Parathyroid adenoma (tissue), 2 donors: ENCODE results near the gene CCDC124.

Experiments
- H2AFZ ChIP-seq: fragments of 300-600 bp; sonication (generic); one replicate; pipeline ENCODE4 v1.7.0; 2017; ENCODE audit warnings: antibody characterized with exemption, mild to moderate bottlenecking
- H3K27ac ChIP-seq: fragments of 300-600 bp; sonication (generic); one replicate; pipeline ENCODE4 v1.7.0; 2017
- H3K27me3 ChIP-seq: fragments of 300-600 bp; sonication (generic); one replicate; pipeline ENCODE4 v1.7.0; 2017; ENCODE audit warnings: low read length; ENCODE audit not compliant: control insufficient read depth, insufficient read depth
- H3K36me3 ChIP-seq: fragments of 300-600 bp; sonication (generic); one replicate; pipeline ENCODE4 v1.7.0; 2017; ENCODE audit warnings: low read length; ENCODE audit not compliant: control insufficient read depth, insufficient read depth
- H3K4me1 ChIP-seq: fragments of 300-600 bp; sonication (generic); one replicate; pipeline ENCODE4 v1.7.0; 2017; ENCODE audit warnings: control low read depth
- H3K4me2 ChIP-seq: fragments of 300-600 bp; sonication (generic); one replicate; pipeline ENCODE4 v1.7.0; 2017; ENCODE audit warnings: low read length
- H3K4me3 ChIP-seq: fragments of 300-600 bp; sonication (generic); one replicate; pipeline ENCODE4 v1.7.0; 2017; ENCODE audit warnings: low read depth, low read length
- H3K79me2 ChIP-seq: fragments of 300-600 bp; sonication (generic); one replicate; pipeline ENCODE4 v1.7.0; 2017; ENCODE audit warnings: control low read depth
- H3K9ac ChIP-seq: fragments of 300-600 bp; sonication (generic); one replicate; pipeline ENCODE4 v1.7.0; 2017; ENCODE audit warnings: mild to moderate bottlenecking
- H3K9me3 ChIP-seq: fragments of 300-600 bp; sonication (generic); one replicate; pipeline ENCODE4 v1.7.0; 2017; ENCODE audit warnings: low read length; ENCODE audit not compliant: control insufficient read depth
- CTCF ChIP-seq: fragments of 300-600 bp; sonication (generic); IDR thresholded peaks from one replicate; pipeline ENCODE4 v1.7.0; 2017; ENCODE audit warnings: antibody characterized with exemption, mild to moderate bottlenecking
- donor health status: primary hyperparathyroidism.

The CCDC124 gene

GRCh38 chr19:17926044-17926443 lies 6.8 kb upstream of the CCDC124 start:
- no peak for TF ChIP-seq CTCF
- Histone ChIP-seq H3K27me3 (no peaks in the 10 kb centered on the region), H3K4me2 (no peak overlapping the region), H3K9me3 (no peaks in the 10 kb centered on the region), H3K27ac (no peak overlapping the region), H3K36me3 (no peaks in the 10 kb centered on the region), H3K4me1 (no peaks in the 10 kb centered on the region), H3K79me2 (no peaks in the 10 kb centered on the region), H3K4me3 (no peak overlapping the region), H2AFZ (no peak overlapping the region), H3K9ac (no peak overlapping the region)

- no peak overlapping the region for H3K9ac ChIP-seq
- no peaks in the 10 kb centered on the region for H3K9me3 ChIP-seq
- H3K4me2 ChIP-seq: no peak overlapping the region
- peaks cover 5% of the 10 kb centered on the region for H3K4me1 ChIP-seq
- H3K27ac ChIP-seq: no peak overlapping the region
- H3K4me3 ChIP-seq: no peak overlapping the region
- H3K36me3 ChIP-seq: no peaks in the 10 kb centered on the region
- no peak for TF ChIP-seq CTCF
- H2AFZ ChIP-seq: no peak overlapping the region
- peaks cover 6% of the 10 kb centered on the region for H3K79me2 ChIP-seq
- no peaks in the 10 kb centered on the region for H3K27me3 ChIP-seq
These were observed 3.8 kb upstream of the CCDC124 start for GRCh38 chr19:17929056-17929455.

GRCh38 chr19:17931532-17932191 lies 1.2 kb upstream of the CCDC124 start:
- no peak overlapping the region for H3K9ac ChIP-seq

GRCh38 chr19:17933414-17934129 lies 757 bp downstream of the CCDC124 start:
- Histone ChIP-seq H3K27ac (no peak overlapping the region), H3K9me3 (no peaks in the 10 kb centered on the region), H3K27me3 (no peaks in the 10 kb centered on the region)

More at GRCh38 chr19:17931532-17932191, 1.2 kb upstream of the CCDC124 start:
- peak overlapping the region; percentile 91 for H2AFZ ChIP-seq
- peak overlapping the region; percentile 76 for H3K4me2 ChIP-seq
- no peaks in the 10 kb centered on the region for H3K9me3 ChIP-seq
- H3K36me3 ChIP-seq: no peaks in the 10 kb centered on the region
- no peak overlapping the region for H3K27ac ChIP-seq
- H3K4me3 ChIP-seq: peak overlapping the region; percentile 87
- peaks cover 5% of the 10 kb centered on the region for H3K4me1 ChIP-seq
- H3K79me2 ChIP-seq: peaks cover 6% of the 10 kb centered on the region
- no peak for TF ChIP-seq CTCF
- no peaks in the 10 kb centered on the region for H3K27me3 ChIP-seq

More at GRCh38 chr19:17933414-17934129, 757 bp downstream of the CCDC124 start:
- Histone ChIP-seq H2AFZ (peak overlapping the region; percentile 91), H3K4me2 (peak overlapping the region; percentile 76), H3K79me2 (peaks cover 6% of the 10 kb centered on the region), H3K36me3 (no peaks in the 10 kb centered on the region), H3K9ac (peak overlapping the region; percentile 78), H3K4me1 (peaks cover 5% of the 10 kb centered on the region), H3K4me3 (peak overlapping the region; percentile 87)
- no peak for TF ChIP-seq CTCF
